ENCODE data around the gene BBS2.

GRCh38 chr16:56534847-56535383 is 15.1 kb upstream of the BBS2 start:
- TF ChIP-seq, protein P1, sequence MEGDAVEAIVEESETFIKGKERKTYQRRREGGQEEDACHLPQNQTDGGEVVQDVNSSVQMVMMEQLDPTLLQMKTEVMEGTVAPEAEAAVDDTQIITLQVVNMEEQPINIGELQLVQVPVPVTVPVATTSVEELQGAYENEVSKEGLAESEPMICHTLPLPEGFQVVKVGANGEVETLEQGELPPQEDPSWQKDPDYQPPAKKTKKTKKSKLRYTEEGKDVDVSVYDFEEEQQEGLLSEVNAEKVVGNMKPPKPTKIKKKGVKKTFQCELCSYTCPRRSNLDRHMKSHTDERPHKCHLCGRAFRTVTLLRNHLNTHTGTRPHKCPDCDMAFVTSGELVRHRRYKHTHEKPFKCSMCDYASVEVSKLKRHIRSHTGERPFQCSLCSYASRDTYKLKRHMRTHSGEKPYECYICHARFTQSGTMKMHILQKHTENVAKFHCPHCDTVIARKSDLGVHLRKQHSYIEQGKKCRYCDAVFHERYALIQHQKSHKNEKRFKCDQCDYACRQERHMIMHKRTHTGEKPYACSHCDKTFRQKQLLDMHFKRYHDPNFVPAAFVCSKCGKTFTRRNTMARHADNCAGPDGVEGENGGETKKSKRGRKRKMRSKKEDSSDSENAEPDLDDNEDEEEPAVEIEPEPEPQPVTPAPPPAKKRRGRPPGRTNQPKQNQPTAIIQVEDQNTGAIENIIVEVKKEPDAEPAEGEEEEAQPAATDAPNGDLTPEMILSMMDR (IDR thresholded peaks at IDR 0.05 in 8 of 11, conservative IDR thresholded peaks at IDR 0.05 in 3 of 11), result no peak
- no peak for TF ChIP-seq POLR2AphosphoS5 (IDR thresholded peaks at IDR 0.05)
